H1 (cell line): ENCODE data around the gene TESMIN. TPM values are rescaled to one million over a fixed set of nuclear protein-coding genes. Genes with fewer than 3 reads are reported as not detected.

Source experiments
- ASH2L ChIP-seq: fragments of 200-600, 300-600 bp; sonication (generic); IDR thresholded peaks from one replicate; pipeline ENCODE4 v1.7.1; 2017; ENCODE audit warnings: low read length
- CHD7 ChIP-seq: fragments of 300-600 bp; sonication (generic); IDR thresholded peaks from 2 replicates; pipeline ENCODE4 v1.7.1; 2012; ENCODE audit warnings: low read length, moderate library complexity, mild to moderate bottlenecking, inconsistent platforms; ENCODE audit not compliant: insufficient replicate concordance
- CTCF ChIP-seq, 3 experiments: IDR thresholded peaks; 1 replicate in 2 of 3; 2 replicates in 1 of 3; pipeline versions ENCODE4 v1.5.1 to v1.6.1; 2011; ENCODE audit warnings: low read length in 3 of 3, mild to moderate bottlenecking in 3 of 3, inconsistent platforms in 2 of 3, low read depth in 1 of 3, moderate library complexity in 1 of 3; ENCODE audit not compliant: insufficient read depth in 1 of 3; ENCODE audit errors: control extremely low read depth in 1 of 3
- E2F6 ChIP-seq: IDR thresholded peaks from 2 replicates; pipeline ENCODE4 v1.6.1; 2012; ENCODE audit warnings: inconsistent platforms
- FOSL1 ChIP-seq: IDR thresholded peaks from 2 replicates; pipeline ENCODE4 v1.6.1; 2011; ENCODE audit warnings: mild to moderate bottlenecking, low read depth, low read length, moderate library complexity; ENCODE audit not compliant: insufficient read depth
- NANOG ChIP-seq: IDR thresholded peaks from 2 replicates; pipeline ENCODE4 v1.6.1; 2011; ENCODE audit warnings: low read length, low read depth, mild to moderate bottlenecking, inconsistent platforms; ENCODE audit not compliant: insufficient read depth, poor library complexity, severe bottlenecking
- polyA plus RNA-seq, 7 experiments: library from polyadenylated mRNA; depleted of rRNA in 3 of 7; stranded (reverse) in 5 of 7; unstranded in 2 of 7; fragments of >200 nt in 5 of 7; fragments of 200-250 nt in 2 of 7; gene quantifications; 1 replicate in 5 of 7; 2 replicates in 1 of 7; 4 replicates in 1 of 7; pipeline versions ENCODE4 v1.2.1 to v1.2.3, GENCODE V29; 2011 to 2013; ENCODE audit warnings: missing spikeins in 2 of 7, mixed read lengths in 2 of 7
- total RNA-seq: library from RNA; stranded (reverse); fragmentation: NEBNext Ultra II Directional; extraction: Animal tissue kit (Norgen Biotek cat#: 25700); gene quantifications from 2 replicates; pipeline ENCODE4 v1.2.1, GENCODE V29; 2021

Gene TESMIN
- total and polyA plus RNA-seq, 2 of the 8 experiments (the other 6 are each of a cell fraction or from before 2014, with no cell fraction given), result 22.6 to 61.1 TPM

DNA sequence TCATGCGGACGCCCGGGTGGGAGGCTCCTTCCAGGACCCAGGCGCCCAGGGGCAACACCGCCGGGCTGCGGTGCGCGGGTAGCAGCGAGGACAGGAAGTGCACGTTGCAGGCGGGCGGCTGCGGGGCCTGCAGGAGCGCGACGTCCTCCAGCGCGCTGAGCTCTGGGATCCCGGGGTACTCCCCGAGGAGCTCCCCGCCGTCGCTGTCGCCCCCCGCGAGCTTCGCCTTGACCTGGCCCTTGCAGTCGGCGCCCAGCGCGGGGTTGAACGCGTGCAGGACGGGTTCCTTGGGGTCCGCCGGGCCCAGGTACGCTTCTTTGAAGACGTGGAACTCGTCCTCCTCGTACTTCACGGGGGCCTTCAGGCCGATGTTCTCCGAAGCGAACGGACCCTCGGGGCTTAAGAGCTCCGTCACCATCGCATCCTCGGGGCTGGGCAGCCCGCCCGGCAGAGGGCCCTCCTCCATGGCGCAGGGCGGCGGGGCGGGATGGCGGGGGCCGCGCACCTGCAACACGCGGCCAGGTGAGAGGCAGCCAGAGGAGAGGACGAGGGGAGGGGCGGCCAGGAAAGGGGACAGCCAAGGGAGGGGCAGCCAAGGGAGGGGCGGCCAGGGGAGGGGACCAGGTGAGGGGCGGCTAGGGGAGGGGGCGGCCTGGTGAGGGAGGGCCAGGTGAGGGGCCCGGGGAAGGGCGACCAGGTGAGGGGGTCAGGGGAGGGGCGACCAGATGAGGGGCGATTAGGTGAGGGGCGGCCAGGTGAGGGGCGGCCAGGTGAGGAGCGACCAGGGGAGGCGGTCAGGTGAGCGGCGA is 921 bp downstream of the TESMIN start (continued):
- TF ChIP-seq CTCF (IDR thresholded peaks at IDR 0.05; ENCODE audit: control extremely low read depth in 1 of 3, insufficient read depth in 1 of 3, low read depth in 1 of 3, low read length in 3 of 3), result peak in 2 of 3 experiments; percentile 1 to 3; a peak in 2 of 4 replicates
- no peak for TF ChIP-seq NANOG
- TF ChIP-seq FOSL1, result no peak
- no peak for TF ChIP-seq CHD7
- no peak for TF ChIP-seq ASH2L
- TF ChIP-seq E2F6, result peak; percentile 89
